Measurements from ENCODE around the gene WFDC1. TPM values are rescaled to one million over a fixed set of nuclear protein-coding genes. Genes with fewer than 3 reads are reported as not detected.

Gene WFDC1
- total and polyA plus RNA-seq, 10 of the 15 experiments (the other 5 are each of a cell fraction or from before 2014, with no cell fraction given): not detected

DNA sequence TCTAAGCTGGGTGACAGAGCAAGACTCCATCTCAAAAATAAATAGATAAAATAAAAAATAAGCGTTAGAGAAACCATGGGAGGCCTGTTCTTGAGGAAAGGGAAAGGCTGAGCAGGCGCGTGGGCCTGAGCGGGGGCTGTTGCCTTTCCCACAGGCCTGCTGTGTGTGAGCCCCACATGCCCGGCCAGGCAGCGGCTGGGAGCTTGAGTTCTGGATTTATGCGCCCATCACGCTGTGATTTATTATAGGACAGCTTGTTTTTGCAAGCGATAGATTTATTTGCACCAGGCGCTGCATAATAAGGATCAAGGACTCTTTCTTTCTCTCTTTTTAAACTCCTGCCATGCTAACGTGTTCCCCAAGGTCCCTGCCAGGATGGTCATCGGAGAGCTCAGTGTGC lies 14.8 kb upstream of the WFDC1 start:
- H3K27ac ChIP-seq (ENCODE audit: control insufficient read depth, insufficient read depth): no peak overlapping the region
- no peaks in the 10 kb centered on the region for H3K79me2 ChIP-seq (ENCODE audit: control insufficient read depth, insufficient read depth, low read length)
- H3K36me3 ChIP-seq (ENCODE audit: control insufficient read depth in 2 of 2, insufficient read depth in 2 of 2, low read length in 1 of 2): no peaks in the 10 kb centered on the region
- H2AFZ ChIP-seq (ENCODE audit: control insufficient read depth, low read depth, low read length): no peak overlapping the region
- H3K27me3 ChIP-seq (replicated peaks in 1 of 2; ENCODE audit: control insufficient read depth in 2 of 2, insufficient read depth in 2 of 2, low read length in 1 of 2): peaks cover 0 to 3% of the 10 kb centered on the region in 2 experiments; a peak in 2 of 4 replicates
- no peak for FAIRE-seq
- no peaks in the 10 kb centered on the region for H3K9me3 ChIP-seq (replicated peaks; ENCODE audit: control insufficient read depth, insufficient read depth, low read length)
- BruUV-seq (replicated peaks): no TSS peak
- 58% methylated on average over 12 of the region's 12 CpGs for WGBS (ENCODE audit: insufficient coverage, insufficient replicate concordance, low lambda C conversion rate, missing lambda C conversion rate)
- DNase-seq (ENCODE audit: low read depth, low spot score): no peak
- CTCF ChIA-PET: interaction anchor here (0.9 to 6.1 kb wide), 3 partner anchors 194 to 459 kb away, joined by 3 to 63 read pairs (median 3); no protein-coding TSS in a partner anchor
- ATAC-seq: no peak
- H3K9ac ChIP-seq (ENCODE audit: control insufficient read depth, insufficient read depth, low read length): no peak overlapping the region
- RAD21 ChIA-PET (ENCODE audit: unreplicated experiment): no interaction called here
- intact Hi-C loops (cut with micrococcal nuclease; ENCODE audit: unreplicated experiment) (no loop called here), in situ Hi-C loops (cut with MboI) (loop anchor here (10.0 kb wide), 1 partner anchor 345 kb away; no protein-coding TSS in a partner anchor)
- POLR2A ChIA-PET: no interaction called here
- TF ChIP-seq FOXM1 (IDR thresholded peaks at IDR 0.05; ENCODE audit: low read depth, low read length): no peak
- no peak for TF ChIP-seq BACH1 (IDR thresholded peaks at IDR 0.05; ENCODE audit: borderline replicate concordance)
- TF ChIP-seq HDAC6 (IDR thresholded peaks at IDR 0.05; ENCODE audit: unreplicated experiment): no peak
- TF ChIP-seq, protein P1, sequence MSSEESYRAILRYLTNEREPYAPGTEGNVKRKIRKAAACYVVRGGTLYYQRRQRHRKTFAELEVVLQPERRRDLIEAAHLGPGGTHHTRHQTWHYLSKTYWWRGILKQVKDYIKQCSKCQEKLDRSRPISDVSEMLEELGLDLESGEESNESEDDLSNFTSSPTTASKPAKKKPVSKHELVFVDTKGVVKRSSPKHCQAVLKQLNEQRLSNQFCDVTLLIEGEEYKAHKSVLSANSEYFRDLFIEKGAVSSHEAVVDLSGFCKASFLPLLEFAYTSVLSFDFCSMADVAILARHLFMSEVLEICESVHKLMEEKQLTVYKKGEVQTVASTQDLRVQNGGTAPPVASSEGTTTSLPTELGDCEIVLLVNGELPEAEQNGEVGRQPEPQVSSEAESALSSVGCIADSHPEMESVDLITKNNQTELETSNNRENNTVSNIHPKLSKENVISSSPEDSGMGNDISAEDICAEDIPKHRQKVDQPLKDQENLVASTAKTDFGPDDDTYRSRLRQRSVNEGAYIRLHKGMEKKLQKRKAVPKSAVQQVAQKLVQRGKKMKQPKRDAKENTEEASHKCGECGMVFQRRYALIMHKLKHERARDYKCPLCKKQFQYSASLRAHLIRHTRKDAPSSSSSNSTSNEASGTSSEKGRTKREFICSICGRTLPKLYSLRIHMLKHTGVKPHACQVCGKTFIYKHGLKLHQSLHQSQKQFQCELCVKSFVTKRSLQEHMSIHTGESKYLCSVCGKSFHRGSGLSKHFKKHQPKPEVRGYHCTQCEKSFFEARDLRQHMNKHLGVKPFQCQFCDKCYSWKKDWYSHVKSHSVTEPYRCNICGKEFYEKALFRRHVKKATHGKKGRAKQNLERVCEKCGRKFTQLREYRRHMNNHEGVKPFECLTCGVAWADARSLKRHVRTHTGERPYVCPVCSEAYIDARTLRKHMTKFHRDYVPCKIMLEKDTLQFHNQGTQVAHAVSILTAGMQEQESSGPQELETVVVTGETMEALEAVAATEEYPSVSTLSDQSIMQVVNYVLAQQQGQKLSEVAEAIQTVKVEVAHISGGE (CRISPR knock-in tag; IDR thresholded peaks at IDR 0.05): no peak
- TF ChIP-seq, protein P2, sequence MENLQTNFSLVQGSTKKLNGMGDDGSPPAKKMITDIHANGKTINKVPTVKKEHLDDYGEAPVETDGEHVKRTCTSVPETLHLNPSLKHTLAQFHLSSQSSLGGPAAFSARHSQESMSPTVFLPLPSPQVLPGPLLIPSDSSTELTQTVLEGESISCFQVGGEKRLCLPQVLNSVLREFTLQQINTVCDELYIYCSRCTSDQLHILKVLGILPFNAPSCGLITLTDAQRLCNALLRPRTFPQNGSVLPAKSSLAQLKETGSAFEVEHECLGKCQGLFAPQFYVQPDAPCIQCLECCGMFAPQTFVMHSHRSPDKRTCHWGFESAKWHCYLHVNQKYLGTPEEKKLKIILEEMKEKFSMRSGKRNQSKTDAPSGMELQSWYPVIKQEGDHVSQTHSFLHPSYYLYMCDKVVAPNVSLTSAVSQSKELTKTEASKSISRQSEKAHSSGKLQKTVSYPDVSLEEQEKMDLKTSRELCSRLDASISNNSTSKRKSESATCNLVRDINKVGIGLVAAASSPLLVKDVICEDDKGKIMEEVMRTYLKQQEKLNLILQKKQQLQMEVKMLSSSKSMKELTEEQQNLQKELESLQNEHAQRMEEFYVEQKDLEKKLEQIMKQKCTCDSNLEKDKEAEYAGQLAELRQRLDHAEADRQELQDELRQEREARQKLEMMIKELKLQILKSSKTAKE (IDR thresholded peaks at IDR 0.05; ENCODE audit: low read depth, poor library complexity, severe bottlenecking): no peak
- no peak for TF ChIP-seq RAD21 (IDR thresholded peaks at IDR 0.05; ENCODE audit: insufficient read depth, low read depth, low read length)
- no peak for TF ChIP-seq PML (IDR thresholded peaks at IDR 0.05; ENCODE audit: low read length)
- TF ChIP-seq, protein P3, sequence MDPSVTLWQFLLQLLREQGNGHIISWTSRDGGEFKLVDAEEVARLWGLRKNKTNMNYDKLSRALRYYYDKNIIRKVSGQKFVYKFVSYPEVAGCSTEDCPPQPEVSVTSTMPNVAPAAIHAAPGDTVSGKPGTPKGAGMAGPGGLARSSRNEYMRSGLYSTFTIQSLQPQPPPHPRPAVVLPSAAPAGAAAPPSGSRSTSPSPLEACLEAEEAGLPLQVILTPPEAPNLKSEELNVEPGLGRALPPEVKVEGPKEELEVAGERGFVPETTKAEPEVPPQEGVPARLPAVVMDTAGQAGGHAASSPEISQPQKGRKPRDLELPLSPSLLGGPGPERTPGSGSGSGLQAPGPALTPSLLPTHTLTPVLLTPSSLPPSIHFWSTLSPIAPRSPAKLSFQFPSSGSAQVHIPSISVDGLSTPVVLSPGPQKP (IDR thresholded peaks at IDR 0.05; ENCODE audit: low read depth, low read length): no peak
- no peak for TF ChIP-seq MTA2 (IDR thresholded peaks at IDR 0.05; ENCODE audit: low read depth)
- no peak for TF ChIP-seq IRF4 (IDR thresholded peaks at IDR 0.05; ENCODE audit: low read depth, low read length)
- no peak for TF ChIP-seq MEF2B (IDR thresholded peaks at IDR 0.05; ENCODE audit: partially characterized antibody, poor library complexity, severe bottlenecking)
- no peak overlapping the region for H3K4me2 ChIP-seq (ENCODE audit: control insufficient read depth, insufficient read depth)
- H3K4me1 ChIP-seq (ENCODE audit: control insufficient read depth, insufficient read depth, low read length): no peaks in the 10 kb centered on the region
- H4K20me1 ChIP-seq (ENCODE audit: control insufficient read depth, insufficient read depth): no peaks in the 10 kb centered on the region
- H3K4me3 ChIP-seq: no peak overlapping the region
- SMC1A ChIA-PET (ENCODE audit: uncharacterized antibody, unreplicated experiment): interaction anchor here (0.6 to 2.1 kb wide), 2 partner anchors 226 to 447 kb away, joined by 3 to 5 read pairs; no protein-coding TSS in a partner anchor
